SK-N-SH (cell line): ENCODE measurements around the gene BCAR3. TPM values are rescaled to one million over a fixed set of nuclear protein-coding genes. Genes with fewer than 3 reads are reported as not detected.
A peak's percentile ranks its signal among the peaks of the same experiment; 100 is the strongest.

Experiments used
- CTCF ChIA-PET: fragments of 300-600, 350-600 bp; formaldehyde crosslinking; extraction: SDS; loops from one replicate; lab custom pipeline; 2021; lab: Yijun Ruan, JAX
- POLR2A ChIA-PET: fragments of 350-600 bp; sonication (Branson Sonifier 250); formaldehyde crosslinking; extraction: SDS; loops from one replicate; lab custom pipeline; 2020; ENCODE audit warnings: antibody characterized with exemption, inconsistent platforms; lab: Yijun Ruan, JAX
- DNase-seq: peaks from one replicate; pipeline ENCODE4 v3.0.0; 2012
- H2AFZ ChIP-seq: fragments of 200-600 bp; sonication (generic); 2 replicates; pipeline ENCODE4 v1.8.1; 2016; ENCODE audit warnings: antibody characterized with exemption, mild to moderate bottlenecking, low read depth
- H3F3A ChIP-seq: fragments of 200-600 bp; sonication (generic); replicated peaks from 2 replicates; pipeline ENCODE3; 2016; ENCODE audit warnings: antibody characterized with exemption, mild to moderate bottlenecking; ENCODE audit not compliant: insufficient read depth
- H3K27ac ChIP-seq, 2 experiments: fragments of 200-500 bp in 1 of 2; fragments of 200-600 bp in 1 of 2; sonication (Bioruptor generic) in 1 of 2; sonication (generic), shearing (Covaris generic) in 1 of 2; 2 replicates each; pipeline versions ENCODE4 v1.5.1 to v1.6.1; 2014 to 2016; ENCODE audit warnings: low read depth in 2 of 2, inconsistent platforms in 1 of 2, low read length in 1 of 2, mild to moderate bottlenecking in 1 of 2, mixed read lengths in 1 of 2
- H3K27me3 ChIP-seq: fragments of 200-600 bp; sonication (generic), shearing (Covaris generic); 2 replicates; pipeline ENCODE4 v1.6.1; 2016; ENCODE audit warnings: mixed run types; ENCODE audit not compliant: insufficient read depth
- H3K36me3 ChIP-seq, 2 experiments: fragments of 200-500 bp in 1 of 2; fragments of 200-600 bp in 1 of 2; sonication (Bioruptor generic) in 1 of 2; sonication (generic) in 1 of 2; replicated peaks in 1 of 2; 2 replicates each; pipeline versions ENCODE3 to v1.5.1; 2014 to 2016; ENCODE audit warnings: low read length in 1 of 2, mild to moderate bottlenecking in 1 of 2; ENCODE audit not compliant: insufficient read depth in 2 of 2, control insufficient read depth in 1 of 2
- H3K4me1 ChIP-seq, 2 experiments: fragments of 200-500 bp in 1 of 2; fragments of 200-600 bp in 1 of 2; sonication (Bioruptor generic) in 1 of 2; sonication (generic), shearing (Covaris generic) in 1 of 2; 2 replicates each; pipeline versions ENCODE4 v1.5.1 to v1.6.1; 2014 to 2016; ENCODE audit warnings: low read depth in 1 of 2, low read length in 1 of 2, mixed run types in 1 of 2; ENCODE audit not compliant: insufficient read depth in 2 of 2, control insufficient read depth in 1 of 2
- H3K4me2 ChIP-seq: fragments of 200-600 bp; sonication (generic), shearing (Covaris generic); 2 replicates; pipeline ENCODE4 v1.6.1; 2017; ENCODE audit warnings: mixed run types
- H3K4me3 ChIP-seq, 2 experiments: fragments of 200-500 bp in 1 of 2; fragments of 200-600 bp in 1 of 2; sonication (Bioruptor generic) in 1 of 2; sonication (generic), shearing (Covaris generic) in 1 of 2; 2 replicates each; pipeline versions ENCODE4 v1.5.1 to v1.8.1; 2014 to 2016; ENCODE audit warnings: low read depth in 2 of 2, inconsistent platforms in 1 of 2, low read length in 1 of 2, mild to moderate bottlenecking in 1 of 2, mixed read lengths in 1 of 2, moderate library complexity in 1 of 2
- H3K79me2 ChIP-seq: fragments of 200-600 bp; sonication (generic); 2 replicates; pipeline ENCODE4 v1.8.1; 2017; ENCODE audit warnings: mild to moderate bottlenecking; ENCODE audit not compliant: insufficient read depth
- H3K9ac ChIP-seq: fragments of 200-600 bp; sonication (generic); 2 replicates; pipeline ENCODE4 v1.6.1; 2017; ENCODE audit warnings: mixed run types
- H3K9me2 ChIP-seq: fragments of 200-600 bp; sonication (generic); 2 replicates; pipeline ENCODE4 v1.6.1; 2017; ENCODE audit warnings: mixed run types
- H3K9me3 ChIP-seq: fragments of 200-600 bp; sonication (generic); 2 replicates; pipeline ENCODE4 v1.6.1; 2017; ENCODE audit warnings: mixed run types, mild to moderate bottlenecking, moderate library complexity
- H4K20me1 ChIP-seq: fragments of 200-600 bp; sonication (generic); 2 replicates; pipeline ENCODE4 v1.6.1; 2017; ENCODE audit warnings: mild to moderate bottlenecking, mixed run types; ENCODE audit not compliant: insufficient read depth
- CHD2 ChIP-seq: fragments of 150-350 bp; IDR thresholded peaks from 2 replicates; pipeline ENCODE4 v1.6.1; 2018; ENCODE audit warnings: low read length; ENCODE audit not compliant: partially characterized antibody
- ELF1 ChIP-seq: IDR thresholded peaks from 2 replicates; pipeline ENCODE4 v1.4.0; 2012
- EP300 ChIP-seq, 2 experiments: IDR thresholded peaks; 2 replicates each; pipeline versions ENCODE4 v1.4.0 to v1.6.1; 2012; ENCODE audit warnings: borderline replicate concordance in 1 of 2, low read depth in 1 of 2, low read length in 1 of 2
- FOSL2 ChIP-seq: IDR thresholded peaks from 2 replicates; pipeline ENCODE4 v1.4.0; 2012; ENCODE audit warnings: low read depth, mild to moderate bottlenecking, moderate library complexity, borderline replicate concordance
- FOXJ3 ChIP-seq: sonication (generic); formaldehyde crosslinking; IDR thresholded peaks from 2 replicates; pipeline ENCODE4 v1.5.1; 2020; ENCODE audit warnings: mild to moderate bottlenecking, missing genetic modification reagents
- FOXM1 ChIP-seq: IDR thresholded peaks from 2 replicates; pipeline ENCODE4 v1.4.0; 2012; ENCODE audit warnings: low read depth, mild to moderate bottlenecking
- GATA2 ChIP-seq: sonication (generic); formaldehyde crosslinking; IDR thresholded peaks from 2 replicates; pipeline ENCODE4 v1.5.0; 2020; ENCODE audit warnings: mild to moderate bottlenecking, missing genetic modification reagents
- IRF3 ChIP-seq: fragments of 150-350 bp; IDR thresholded peaks from 2 replicates; pipeline ENCODE4 v1.6.1; 2016; ENCODE audit warnings: mild to moderate bottlenecking, low read depth, low read length
- MAX ChIP-seq: IDR thresholded peaks from 2 replicates; pipeline ENCODE4 v1.4.0; 2012; ENCODE audit warnings: low read depth
- NFIC ChIP-seq: IDR thresholded peaks from 2 replicates; pipeline ENCODE4 v1.4.0; 2012; ENCODE audit warnings: borderline replicate concordance
- NRF1 ChIP-seq: IDR thresholded peaks from 2 replicates; pipeline ENCODE4 v1.6.1; 2012; ENCODE audit warnings: low read depth, mild to moderate bottlenecking, low read length
- POLR2AphosphoS5 ChIP-seq: IDR thresholded peaks from 2 replicates; pipeline ENCODE4 v1.6.1; 2012; ENCODE audit warnings: low read depth, low read length
- RAD21 ChIP-seq: IDR thresholded peaks from 2 replicates; pipeline ENCODE4 v1.6.1; 2012; ENCODE audit warnings: mild to moderate bottlenecking, low read length
- RCOR1 ChIP-seq: fragments of 150-350 bp; IDR thresholded peaks from 2 replicates; pipeline ENCODE4 v1.6.1; 2017; ENCODE audit warnings: antibody characterized with exemption, low read length
- REST ChIP-seq: IDR thresholded peaks from 2 replicates; pipeline ENCODE4 v1.6.1; 2012; ENCODE audit warnings: mild to moderate bottlenecking, low read depth, low read length, moderate library complexity
- RFX5 ChIP-seq: IDR thresholded peaks from 2 replicates; pipeline ENCODE4 v1.6.1; 2012; ENCODE audit warnings: mild to moderate bottlenecking, improper control_type of control experiment, low read length
- RXRA ChIP-seq: IDR thresholded peaks from 2 replicates; pipeline ENCODE4 v1.4.0; 2012; ENCODE audit warnings: low read depth, mild to moderate bottlenecking, borderline replicate concordance
- SIN3A ChIP-seq: IDR thresholded peaks from 2 replicates; pipeline ENCODE4 v1.6.1; 2012; ENCODE audit warnings: low read depth, mild to moderate bottlenecking, low read length, moderate library complexity, borderline replicate concordance
- SMC3 ChIP-seq: IDR thresholded peaks from 2 replicates; pipeline ENCODE4 v1.6.1; 2012; ENCODE audit warnings: low read depth, low read length, improper control_type of control experiment
- TAF1 ChIP-seq: IDR thresholded peaks from 2 replicates; pipeline ENCODE4 v1.6.1; 2012; ENCODE audit warnings: low read depth, mild to moderate bottlenecking, low read length, moderate library complexity, borderline replicate concordance
- TCF12 ChIP-seq: IDR thresholded peaks from 2 replicates; pipeline ENCODE4 v1.4.0; 2012
- TEAD4 ChIP-seq: IDR thresholded peaks from 2 replicates; pipeline ENCODE4 v1.4.0; 2012; ENCODE audit warnings: mild to moderate bottlenecking, borderline replicate concordance; ENCODE audit not compliant: insufficient read depth
- USF1 ChIP-seq: IDR thresholded peaks from 2 replicates; pipeline ENCODE4 v1.4.0; 2012; ENCODE audit warnings: low read depth, borderline replicate concordance
- USF2 ChIP-seq: fragments of 150-350 bp; IDR thresholded peaks from 2 replicates; pipeline ENCODE4 v1.6.1; 2017; ENCODE audit warnings: antibody characterized with exemption, low read length, low read depth, borderline replicate concordance
- ZBTB33 ChIP-seq: IDR thresholded peaks from 2 replicates; pipeline ENCODE4 v1.4.0; 2012; ENCODE audit warnings: low read depth, borderline replicate concordance
- WGBS: methylation state at CpG from one replicate; pipeline ENCODE4 v1.1.6; 2017; ENCODE audit warnings: low lambda C conversion rate; 5-methylcytosine and 5-hydroxymethylcytosine counted together
- polyA plus RNA-seq, 3 experiments: library from polyadenylated mRNA; depleted of rRNA; stranded (reverse); fragments of >200 nt; gene quantifications; 2 replicates each; pipeline ENCODE4 v1.2.3, GENCODE V29; 2012

Gene BCAR3
- polyA plus RNA-seq, 1 of the 3 experiments (the other 2 are of a cell fraction) = 58.4 TPM

GRCh38 chr1:93567255-93567918, 114.2 kb downstream of the BCAR3 start:
- H3K27me3 ChIP-seq = no peaks in the 10 kb centered on the region
- ChIA-PET CTCF (interaction anchor here (1.0 to 1.1 kb wide), 2 partner anchors 12 to 13 kb away, joined by 3 read pairs; no protein-coding TSS in a partner anchor), POLR2A (no interaction called here)
- no peak overlapping the region for H3K4me2 ChIP-seq
- 75% methylated on average over 13 of the region's 15 CpGs for WGBS
- H4K20me1 ChIP-seq = peaks cover 19% of the 10 kb centered on the region
- no peaks in the 10 kb centered on the region for H3K9me2 ChIP-seq
- peaks cover 57 to 79% of the 10 kb centered on the region in 2 experiments for H3K36me3 ChIP-seq
- H3K4me1 ChIP-seq = peaks cover 6 to 17% of the 10 kb centered on the region in 2 experiments; a peak in 3 of 4 replicates
- H3K9me3 ChIP-seq = no peaks in the 10 kb centered on the region
- H3F3A ChIP-seq = peaks cover 81% of the 10 kb centered on the region
- peaks cover 38% of the 10 kb centered on the region for H3K79me2 ChIP-seq
- H3K4me3 ChIP-seq = no peak overlapping the region
- no peak for DNase-seq
- no peak overlapping the region for H3K9ac ChIP-seq
- H2AFZ ChIP-seq = no peak overlapping the region
- H3K27ac ChIP-seq = peak overlapping the region in 1 of 2 experiments; percentile 80; a peak in 2 of 4 replicates
- TF ChIP-seq SMC3 (no peak), USF1 (peak; percentile 64; the same call in 1 of the 2 replicates), TCF12 (peak; percentile 70), SIN3A (peak; percentile 91), RXRA (no peak), POLR2AphosphoS5 (no peak), TEAD4 (no peak), RCOR1 (no peak), NRF1 (no peak), REST (0 out of 2 replicates have a peak, but pooled peaks have one; percentile 16), IRF3 (no peak), USF2 (no peak), GATA2 (CRISPR knock-in tag) (no peak), RAD21 (no peak), ELF1 (no peak), TAF1 (no peak), MAX (peak; percentile 97), FOXJ3 (CRISPR knock-in tag) (0 out of 2 replicates have a peak, but pooled peaks have one; percentile 22), FOXM1 (no peak), CHD2 (no peak), NFIC (peak; percentile 33; the same call in 1 of the 2 replicates), ZBTB33 (no peak), RFX5 (no peak), FOSL2 (peak; percentile 92), EP300 (IDR thresholded peaks at IDR 0.05; ENCODE audit: borderline replicate concordance in 1 of 2, low read depth in 1 of 2, low read length in 1 of 2) (peak in 1 of 2 experiments; percentile 49; a peak in 1 of 4 replicates)
